K562 (cell line): ENCODE results near the gene ALOXE3. TPM values are rescaled to one million over a fixed set of nuclear protein-coding genes. Genes with fewer than 3 reads are reported as not detected.

Source experiments
- ATF1 ChIP-seq, 2 experiments: fragments of 450-650 bp in 1 of 2; IDR thresholded peaks; 2 replicates each; pipeline ENCODE4 v1.6.1; 2016; ENCODE audit warnings: missing compliant biosample characterization in 1 of 2, missing genetic modification characterization in 1 of 2
- CTBP1 ChIP-seq: fragments of 450-650 bp; IDR thresholded peaks from 2 replicates; pipeline ENCODE4 v1.6.1; 2016; ENCODE audit warnings: borderline replicate concordance
- GATAD2B ChIP-seq: fragments of 450-650 bp; IDR thresholded peaks from 2 replicates; pipeline ENCODE4 v1.6.1; 2017; ENCODE audit warnings: mild to moderate bottlenecking, borderline replicate concordance
- HDAC1 ChIP-seq, 2 experiments: fragments of 450-650 bp; IDR thresholded peaks; 2 replicates each; pipeline ENCODE4 v1.6.1; 2016 to 2017; ENCODE audit warnings: inconsistent platforms in 1 of 2, mild to moderate bottlenecking in 1 of 2, moderate library complexity in 1 of 2
- HMGXB4 ChIP-seq: sonication (generic); formaldehyde crosslinking; IDR thresholded peaks from 2 replicates; pipeline ENCODE4 v1.8.1; 2023; ENCODE audit warnings: mild to moderate bottlenecking, missing genetic modification reagents
- L3MBTL2 ChIP-seq: fragments of 450-650 bp; IDR thresholded peaks from 2 replicates; pipeline ENCODE4 v1.6.1; 2016; ENCODE audit warnings: mild to moderate bottlenecking, moderate library complexity
- MYC ChIP-seq, 2 experiments: fragments of 250-450 bp in 1 of 2; sonication (Bioruptor Pico) in 1 of 2; IDR thresholded peaks; 2 replicates each; pipeline versions ENCODE4 v1.5.1 to v1.6.1; 2012 to 2021; ENCODE audit warnings: low read depth in 2 of 2, borderline replicate concordance in 1 of 2, improper control_type of control experiment in 1 of 2, low read length in 1 of 2, mild to moderate bottlenecking in 1 of 2, moderate library complexity in 1 of 2
- NCOA6 ChIP-seq: fragments of 450-650 bp; IDR thresholded peaks from 2 replicates; pipeline ENCODE4 v1.6.1; 2017; ENCODE audit warnings: mild to moderate bottlenecking
- NONO ChIP-seq, 2 experiments: fragments of 200-400 bp in 1 of 2; fragments of 450-650 bp in 1 of 2; formaldehyde crosslinking in 1 of 2; IDR thresholded peaks; 2 replicates each; pipeline ENCODE4 v1.6.1; 2017; ENCODE audit warnings: low read depth in 2 of 2, mild to moderate bottlenecking in 2 of 2, moderate library complexity in 2 of 2, low read length in 1 of 2
- POLR3G ChIP-seq: IDR thresholded peaks from 2 replicates; pipeline ENCODE4 v1.6.1; 2011; ENCODE audit not compliant: insufficient read length, insufficient replicate concordance; ENCODE audit errors: extremely low read depth
- RBFOX2 ChIP-seq: fragments of 200-400 bp; formaldehyde crosslinking; IDR thresholded peaks from 2 replicates; pipeline ENCODE4 v1.6.1; 2017; ENCODE audit warnings: low read depth, mild to moderate bottlenecking, low read length, moderate library complexity
- RBM14 ChIP-seq: fragments of 200-400 bp; formaldehyde crosslinking; IDR thresholded peaks from 2 replicates; pipeline ENCODE4 v1.6.1; 2018; ENCODE audit warnings: low read depth, mild to moderate bottlenecking, low read length, moderate library complexity, borderline replicate concordance; ENCODE audit not compliant: insufficient read depth
- SAP30 ChIP-seq: fragments of 200-600 bp; sonication (generic); IDR thresholded peaks from 2 replicates; pipeline ENCODE4 v1.6.1; 2012; ENCODE audit warnings: borderline replicate concordance, low read depth, mild to moderate bottlenecking, moderate library complexity, low read length, control low read depth, inconsistent platforms; ENCODE audit not compliant: insufficient read depth, poor library complexity, severe bottlenecking
- TSC22D4 ChIP-seq: fragments of 450-650 bp; IDR thresholded peaks from 2 replicates; pipeline ENCODE4 v1.6.1; 2016; ENCODE audit warnings: missing genetic modification characterization, missing biosample characterization, control low read depth
- ZBTB11 ChIP-seq, 3 experiments: fragments of 200-800 bp in 1 of 3; fragments of 250-450 bp in 1 of 3; fragments of 450-650 bp in 1 of 3; sonication (Bioruptor Pico) in 1 of 3; sonication (Bioruptor generic) in 1 of 3; formaldehyde crosslinking in 1 of 3; IDR thresholded peaks; 2 replicates each; pipeline versions ENCODE4 v1.6.1 to v1.8.0; 2016 to 2022; ENCODE audit warnings: mild to moderate bottlenecking in 2 of 3, missing genetic modification characterization in 2 of 3, missing compliant biosample characterization in 1 of 3, moderate library complexity in 1 of 3
- ZFP30 ChIP-seq: fragments of 250-450 bp; sonication (Bioruptor Pico); IDR thresholded peaks from 2 replicates; pipeline ENCODE4 v1.8.0; 2022; ENCODE audit warnings: moderate library complexity, mild to moderate bottlenecking, inconsistent platforms, borderline replicate concordance
- ZNF23 ChIP-seq: fragments of 250-450 bp; sonication (Bioruptor Pico); IDR thresholded peaks from 2 replicates; pipeline ENCODE4 v1.4.0; 2020; ENCODE audit warnings: mild to moderate bottlenecking
- polyA plus RNA-seq, 8 experiments: library from polyadenylated mRNA; depleted of rRNA in 4 of 8; stranded (reverse) in 5 of 8; unstranded in 3 of 8; fragments of >200 nt; fragmentation: Nextera tagmentation in 2 of 8; fragmentation: Illumina TruSeq in 1 of 8; extraction: Ambion mirVana in 2 of 8; extraction: Trizol in 1 of 8; gene quantifications; 2 replicates each; pipeline versions ENCODE4 v1.2.1 to v1.2.3, GENCODE V29; 2011 to 2014; ENCODE audit warnings: inconsistent platforms in 1 of 8, missing spikeins in 1 of 8
- total RNA-seq, 7 experiments: library from RNA; depleted of rRNA in 6 of 7; stranded (reverse); fragments of >200 nt in 6 of 7; fragmentation: Illumina TruSeq in 2 of 7; extraction: Trizol in 2 of 7; gene quantifications; 2 replicates each; pipeline versions ENCODE4 v1.2.1 to v1.2.3, GENCODE V29; 2011 to 2021; ENCODE audit warnings: low replicate concordance in 1 of 7
- TF ChIP-seq, protein P1 (sequence below): fragments of 450-650 bp; IDR thresholded peaks from 2 replicates; pipeline ENCODE4 v1.6.1; 2016; ENCODE audit warnings: low read depth, mild to moderate bottlenecking, moderate library complexity

Gene ALOXE3
- total and polyA plus RNA-seq, 9 of the 15 experiments (the other 6 are each of a cell fraction or from before 2014, with no cell fraction given): 0.04 TPM; not detected in 8

DNA sequence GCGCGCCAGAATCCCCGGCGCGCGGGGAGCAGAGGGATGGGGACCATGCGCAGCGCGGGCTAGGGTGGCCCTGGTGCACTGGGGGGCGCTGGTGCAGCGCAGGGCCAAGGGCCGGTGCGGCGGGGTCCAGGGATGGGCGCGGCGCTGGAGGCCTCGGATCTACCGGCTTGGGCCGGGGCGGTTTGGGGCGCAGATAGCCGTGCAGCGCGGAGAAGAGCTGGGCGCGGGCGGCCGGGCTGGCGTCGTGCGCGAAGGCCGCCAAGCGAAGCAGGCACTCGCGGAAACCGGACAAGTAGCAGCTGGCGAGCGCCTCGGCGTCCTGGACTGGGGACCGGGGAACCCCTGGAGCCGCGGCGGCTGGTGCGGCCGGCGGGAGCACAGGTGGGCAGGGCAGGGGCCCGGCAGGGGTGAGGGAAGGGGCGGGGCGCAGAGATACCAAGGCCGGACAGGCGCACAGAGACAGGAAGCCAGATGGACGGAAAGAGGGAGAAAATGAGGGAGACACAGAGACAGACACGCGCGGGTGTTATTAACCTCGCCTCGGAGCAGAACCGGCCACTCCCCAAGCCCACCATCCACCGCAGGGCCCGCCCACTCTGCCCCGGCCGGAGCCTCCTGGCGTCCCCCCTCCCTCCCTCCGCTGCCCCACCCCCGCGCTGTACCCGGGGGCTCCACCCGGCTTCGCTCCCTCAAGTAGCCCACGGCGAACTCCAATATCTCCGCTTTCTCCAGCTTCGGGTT is 3.5 kb upstream of the ALOXE3 start (continued):
- no peak for TF ChIP-seq ZFP30 (CRISPR knock-in tag)
- no peak for TF ChIP-seq TSC22D4 (tag)
- no peak for TF ChIP-seq POLR3G
- TF ChIP-seq RBM14: 0 out of 2 replicates have a peak, but pooled peaks have one; percentile 49
- 0 out of 2 replicates have a peak, but pooled peaks have one; percentile 30 for TF ChIP-seq MYC (IDR thresholded peaks at IDR 0.05; ENCODE audit: low read depth, low read length)
- TF ChIP-seq MYC (CRISPR knock-in tag; IDR thresholded peaks at IDR 0.05; ENCODE audit: borderline replicate concordance, low read depth): no peak
- TF ChIP-seq RBFOX2: 0 out of 2 replicates have a peak, but pooled peaks have one; percentile 21
- 0 out of 4 replicates have a peak, but pooled peaks of 1 of the 2 experiments have one; percentile 22 for TF ChIP-seq NONO (IDR thresholded peaks at IDR 0.05; ENCODE audit: low read depth in 2 of 2, low read length in 1 of 2)
- TF ChIP-seq L3MBTL2: peak; percentile 72; the same call in 1 of the 2 replicates
- TF ChIP-seq GATAD2B: peak; percentile 32; the same call in 1 of the 2 replicates
- TF ChIP-seq ZBTB11 (CRISPR knock-in tag; IDR thresholded peaks at IDR 0.05): 0 out of 6 replicates have a peak, but pooled peaks of 1 of the 3 experiments have one; percentile 47
- TF ChIP-seq NCOA6: no peak
- TF ChIP-seq CTBP1: peak; percentile 96
- no peak for TF ChIP-seq ATF1 (CRISPR knock-in tag; IDR thresholded peaks at IDR 0.05)
- no peak for TF ChIP-seq ATF1 (tag; IDR thresholded peaks at IDR 0.05)
- peak; percentile 86 for TF ChIP-seq ZNF23 (CRISPR knock-in tag)
- TF ChIP-seq, protein P1, sequence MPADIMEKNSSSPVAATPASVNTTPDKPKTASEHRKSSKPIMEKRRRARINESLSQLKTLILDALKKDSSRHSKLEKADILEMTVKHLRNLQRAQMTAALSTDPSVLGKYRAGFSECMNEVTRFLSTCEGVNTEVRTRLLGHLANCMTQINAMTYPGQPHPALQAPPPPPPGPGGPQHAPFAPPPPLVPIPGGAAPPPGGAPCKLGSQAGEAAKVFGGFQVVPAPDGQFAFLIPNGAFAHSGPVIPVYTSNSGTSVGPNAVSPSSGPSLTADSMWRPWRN: no peak
- TF ChIP-seq HDAC1 (IDR thresholded peaks at IDR 0.05): peak in 1 of 2 experiments; percentile 48; a peak in 2 of 4 replicates
- peak; percentile 32 for TF ChIP-seq SAP30
- TF ChIP-seq HMGXB4 (CRISPR knock-in tag): 0 out of 2 replicates have a peak, but pooled peaks have one; percentile 66
